Caco-2 (cell line): ENCODE results near the gene TBC1D2B. TPM values are rescaled to one million over a fixed set of nuclear protein-coding genes. Genes with fewer than 3 reads are reported as not detected.

Experiments
- BruUV-seq: library from RNA; stranded (reverse); fragments of 400-500 nt; replicated peaks from 2 replicates; lab custom pipeline; 2021; lab: Mats Ljungman, UMichigan
- CTCF ChIA-PET: fragments of 300-600 bp; sonication (Branson Sonifier 250); formaldehyde crosslinking; loops from one replicate; lab custom pipeline; 2022; ENCODE audit warnings: antibody characterized with exemption; lab: Charles Lee
- POLR2A ChIA-PET: fragments of 300-600 bp; sonication (Branson Sonifier 250); formaldehyde crosslinking; loops from one replicate; lab custom pipeline; 2022; ENCODE audit warnings: antibody characterized with exemption; lab: Charles Lee
- DNase-seq, 2 experiments: peaks; one replicate each; pipeline versions ENCODE4 v3.0.0 to v3.0.0-alpha.2; 2020 to 2022
- H3K27me3 ChIP-seq: replicated peaks from 2 replicates; pipeline ENCODE4 v1.6.0; 2011; ENCODE audit warnings: low read length; ENCODE audit not compliant: control insufficient read depth, insufficient read depth
- H3K36me3 ChIP-seq: 2 replicates; pipeline ENCODE4 v1.5.1; 2011; ENCODE audit warnings: low read length; ENCODE audit not compliant: control insufficient read depth, insufficient read depth
- H3K4me1 ChIP-seq: fragments of 250-450 bp; sonication (Bioruptor Pico); 2 replicates; pipeline ENCODE4 v1.5.1; 2020; ENCODE audit warnings: mild to moderate bottlenecking
- H3K4me3 ChIP-seq: 2 replicates; pipeline ENCODE4 v1.5.1; 2011; ENCODE audit warnings: low read depth, mild to moderate bottlenecking, control low read depth, low read length
- H3K9me3 ChIP-seq: fragments of 250-450 bp; sonication (Bioruptor Pico); 2 replicates; pipeline ENCODE4 v1.5.1; 2020; ENCODE audit warnings: mild to moderate bottlenecking, moderate library complexity
- H3K27ac Mint-ChIP-seq: one replicate; pipeline ENCODE4 v1.8.0; 2022; ENCODE audit warnings: mixed read lengths; ENCODE audit not compliant: unreplicated experiment
- H3K27me3 Mint-ChIP-seq: one replicate; pipeline ENCODE4 v1.8.0; 2022; ENCODE audit warnings: mixed read lengths; ENCODE audit not compliant: insufficient read depth, unreplicated experiment
- H3K36me3 Mint-ChIP-seq: one replicate; pipeline ENCODE4 v1.8.0; 2022; ENCODE audit warnings: mild to moderate bottlenecking, mixed read lengths; ENCODE audit not compliant: insufficient read depth, unreplicated experiment
- H3K4me1 Mint-ChIP-seq: one replicate; pipeline ENCODE4 v1.8.0; 2022; ENCODE audit warnings: low read depth, mixed read lengths; ENCODE audit not compliant: unreplicated experiment
- H3K4me3 Mint-ChIP-seq: one replicate; pipeline ENCODE4 v1.8.0; 2022; ENCODE audit warnings: mild to moderate bottlenecking, moderate library complexity, mixed read lengths; ENCODE audit not compliant: unreplicated experiment
- H3K9me3 Mint-ChIP-seq: one replicate; pipeline ENCODE4 v1.8.0; 2022; ENCODE audit warnings: mixed read lengths; ENCODE audit not compliant: unreplicated experiment
- intact Hi-C: fragments of 100-400 bp; cut with micrococcal nuclease; formaldehyde crosslinking; loops from one replicate; pipeline ENCODE4 v1.10.0; 2022; ENCODE audit not compliant: unreplicated experiment
- total RNA-seq: library from RNA; stranded (reverse); gene quantifications from 2 replicates; pipeline ENCODE4 v1.2.3, GENCODE V29; 2022
- TF ChIP-seq, protein P1 (sequence below), 2 experiments: fragments of 200-600 bp in 1 of 2; IDR thresholded peaks; 1 replicate in 1 of 2; 2 replicates in 1 of 2; pipeline versions ENCODE4 v1.5.1 to v1.8.0; 2011 to 2022; ENCODE audit warnings: antibody characterized with exemption in 1 of 2, control low read depth in 1 of 2, inconsistent platforms in 1 of 2, low read depth in 1 of 2, low read length in 1 of 2, mild to moderate bottlenecking in 1 of 2, moderate library complexity in 1 of 2; ENCODE audit not compliant: insufficient read depth in 1 of 2, severe bottlenecking in 1 of 2, unreplicated experiment in 1 of 2

The TBC1D2B gene
- total RNA-seq, 1 experiment from 2014 or later: 18.3 TPM

GRCh38 chr15:78083687-78084448 is 6.4 kb upstream of the TBC1D2B start:
- Mint-ChIP-seq H3K9me3 (no peaks in the 10 kb centered on the region), H3K27me3 (no peaks in the 10 kb centered on the region), H3K4me1 (no peaks in the 10 kb centered on the region), H3K36me3 (no peaks in the 10 kb centered on the region), H3K27ac (no peak overlapping the region), H3K4me3 (no peak overlapping the region)
- intact Hi-C loops: no loop called here
- DNase-seq: no peak
- H3K4me1 ChIP-seq: peaks cover 18% of the 10 kb centered on the region
- POLR2A ChIA-PET: no interaction called here
- H3K36me3 ChIP-seq: no peaks in the 10 kb centered on the region
- H3K9me3 ChIP-seq: no peaks in the 10 kb centered on the region
- no peaks in the 10 kb centered on the region for H3K27me3 ChIP-seq
- H3K4me3 ChIP-seq: no peak overlapping the region
- TF ChIP-seq, protein P1, sequence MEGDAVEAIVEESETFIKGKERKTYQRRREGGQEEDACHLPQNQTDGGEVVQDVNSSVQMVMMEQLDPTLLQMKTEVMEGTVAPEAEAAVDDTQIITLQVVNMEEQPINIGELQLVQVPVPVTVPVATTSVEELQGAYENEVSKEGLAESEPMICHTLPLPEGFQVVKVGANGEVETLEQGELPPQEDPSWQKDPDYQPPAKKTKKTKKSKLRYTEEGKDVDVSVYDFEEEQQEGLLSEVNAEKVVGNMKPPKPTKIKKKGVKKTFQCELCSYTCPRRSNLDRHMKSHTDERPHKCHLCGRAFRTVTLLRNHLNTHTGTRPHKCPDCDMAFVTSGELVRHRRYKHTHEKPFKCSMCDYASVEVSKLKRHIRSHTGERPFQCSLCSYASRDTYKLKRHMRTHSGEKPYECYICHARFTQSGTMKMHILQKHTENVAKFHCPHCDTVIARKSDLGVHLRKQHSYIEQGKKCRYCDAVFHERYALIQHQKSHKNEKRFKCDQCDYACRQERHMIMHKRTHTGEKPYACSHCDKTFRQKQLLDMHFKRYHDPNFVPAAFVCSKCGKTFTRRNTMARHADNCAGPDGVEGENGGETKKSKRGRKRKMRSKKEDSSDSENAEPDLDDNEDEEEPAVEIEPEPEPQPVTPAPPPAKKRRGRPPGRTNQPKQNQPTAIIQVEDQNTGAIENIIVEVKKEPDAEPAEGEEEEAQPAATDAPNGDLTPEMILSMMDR (IDR thresholded peaks at IDR 0.05; ENCODE audit: insufficient read depth in 1 of 2, low read depth in 1 of 2, low read length in 1 of 2, severe bottlenecking in 1 of 2, unreplicated experiment in 1 of 2): no peak
- no TSS peak for BruUV-seq
- CTCF ChIA-PET: no interaction called here

DNA sequence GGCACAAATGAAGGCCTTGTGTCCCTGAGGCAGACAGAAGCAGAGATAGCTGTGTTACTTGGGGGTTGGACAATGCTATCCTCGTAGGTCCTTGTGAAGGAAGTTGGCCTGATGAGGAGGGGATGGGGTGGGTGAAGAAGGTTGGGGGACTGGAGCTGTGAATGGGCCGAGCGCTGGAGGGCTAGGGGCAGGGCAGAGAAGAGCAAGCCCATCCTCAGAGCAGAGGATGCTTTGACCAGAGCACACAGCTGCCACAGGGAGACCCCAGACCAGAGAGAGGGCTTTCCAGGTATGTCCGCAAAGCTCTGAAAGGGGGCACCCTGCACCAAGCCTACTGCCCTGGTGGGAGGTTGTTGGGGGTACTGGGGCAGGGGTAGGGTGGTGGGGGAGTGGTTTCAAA is 5.7 kb upstream of the TBC1D2B start:
- Mint-ChIP-seq H3K9me3 (no peaks in the 10 kb centered on the region), H3K27ac (no peak overlapping the region), H3K4me3 (no peak overlapping the region), H3K27me3 (no peaks in the 10 kb centered on the region), H3K4me1 (no peaks in the 10 kb centered on the region), H3K36me3 (no peaks in the 10 kb centered on the region)
- ChIA-PET CTCF (no interaction called here), POLR2A (no interaction called here)
- no peaks in the 10 kb centered on the region for H3K36me3 ChIP-seq
- intact Hi-C loops: no loop called here
- no peaks in the 10 kb centered on the region for H3K27me3 ChIP-seq
- DNase-seq: no peak
- no peaks in the 10 kb centered on the region for H3K9me3 ChIP-seq
- TF ChIP-seq, protein P1 (IDR thresholded peaks at IDR 0.05; ENCODE audit: insufficient read depth in 1 of 2, low read depth in 1 of 2, low read length in 1 of 2, severe bottlenecking in 1 of 2, unreplicated experiment in 1 of 2): no peak
- H3K4me3 ChIP-seq: no peak overlapping the region
- BruUV-seq: no TSS peak
- peaks cover 12% of the 10 kb centered on the region for H3K4me1 ChIP-seq

DNA sequence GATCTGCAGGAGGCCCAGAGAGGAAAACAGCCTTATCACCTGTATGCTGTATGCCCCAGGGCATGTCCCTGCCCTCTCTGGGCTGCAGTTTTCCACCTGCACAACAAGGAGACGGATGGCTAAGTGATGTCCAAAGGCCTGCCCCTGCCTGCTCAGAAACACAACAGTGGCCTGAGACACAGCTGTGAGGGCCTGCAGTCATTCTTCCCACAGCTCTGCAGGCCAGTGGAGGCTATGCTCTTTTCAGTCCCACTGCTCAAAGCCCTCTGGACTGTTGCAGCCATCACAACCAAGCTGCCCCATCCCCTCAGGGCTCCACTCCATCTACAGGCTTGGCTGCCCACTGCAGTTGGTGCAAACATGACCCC is 5.2 kb upstream of the TBC1D2B start:
- ChIA-PET CTCF (interaction anchor here (0.9 to 1.1 kb wide), 2 partner anchors 22 to 31 kb away, joined by 3 to 4 read pairs; no protein-coding TSS in a partner anchor), POLR2A (no interaction called here)
- H3K4me3 ChIP-seq: no peak overlapping the region
- H3K36me3 Mint-ChIP-seq: no peaks in the 10 kb centered on the region
- H3K4me1 Mint-ChIP-seq: no peaks in the 10 kb centered on the region
- no peaks in the 10 kb centered on the region for H3K27me3 Mint-ChIP-seq
- no peaks in the 10 kb centered on the region for H3K9me3 ChIP-seq
- no peak overlapping the region for H3K4me3 Mint-ChIP-seq
- H3K36me3 ChIP-seq: no peaks in the 10 kb centered on the region
- no peaks in the 10 kb centered on the region for H3K9me3 Mint-ChIP-seq
- BruUV-seq: no TSS peak
- DNase-seq: no peak
- peaks cover 12% of the 10 kb centered on the region; the same call in 1 of the 2 replicates for H3K4me1 ChIP-seq
- H3K27ac Mint-ChIP-seq: no peak overlapping the region
- intact Hi-C loops: no loop called here
- no peaks in the 10 kb centered on the region for H3K27me3 ChIP-seq
- TF ChIP-seq, protein P1 (IDR thresholded peaks at IDR 0.05; ENCODE audit: insufficient read depth in 1 of 2, low read depth in 1 of 2, low read length in 1 of 2, severe bottlenecking in 1 of 2, unreplicated experiment in 1 of 2): no peak
